Measurements from ENCODE around the gene MAP7. TPM values are rescaled to one million over a fixed set of nuclear protein-coding genes. Genes with fewer than 3 reads are reported as not detected.

Gene MAP7
- total RNA-seq, 1 donor from 2014 or later = 0.77 TPM

GRCh38 chr6:136521911-136522310, 28.3 kb downstream of the MAP7 start:
- Mint-ChIP-seq H3K4me1 (ENCODE audit: low read depth) (peaks cover 6% of the 10 kb centered on the region), H3K4me3 (ENCODE audit: unreplicated experiment) (no peak overlapping the region), H3K9me3 (ENCODE audit: low read depth) (no peaks in the 10 kb centered on the region), H3K36me3 (ENCODE audit: low read depth) (no peaks in the 10 kb centered on the region), H3K27me3 (ENCODE audit: low read depth) (peaks cover 34% of the 10 kb centered on the region), H3K27ac (ENCODE audit: unreplicated experiment) (no peak overlapping the region)
- DNase-seq (ENCODE audit: low spot score) = no peak
- no peak for TF ChIP-seq CTCF (IDR thresholded peaks at IDR 0.05)

GRCh38 chr6:136521427-136521826, 28.8 kb downstream of the MAP7 start:
- H3K36me3 Mint-ChIP-seq (ENCODE audit: low read depth) = no peaks in the 10 kb centered on the region

GRCh38 chr6:136520517-136520916, 29.7 kb downstream of the MAP7 start:
- TF ChIP-seq CTCF (IDR thresholded peaks at IDR 0.05) = no peak
- Mint-ChIP-seq H3K4me1 (ENCODE audit: low read depth) (no peaks in the 10 kb centered on the region), H3K27me3 (ENCODE audit: low read depth) (peaks cover 29% of the 10 kb centered on the region), H3K27ac (ENCODE audit: unreplicated experiment) (no peak overlapping the region), H3K36me3 (ENCODE audit: low read depth) (no peaks in the 10 kb centered on the region), H3K9me3 (ENCODE audit: low read depth) (no peaks in the 10 kb centered on the region), H3K4me3 (ENCODE audit: unreplicated experiment) (no peak overlapping the region)
- DNase-seq (ENCODE audit: low spot score) = no peak

More at GRCh38 chr6:136521427-136521826, 28.8 kb downstream of the MAP7 start:
- Mint-ChIP-seq H3K9me3 (ENCODE audit: low read depth) (no peaks in the 10 kb centered on the region), H3K4me1 (ENCODE audit: low read depth) (peaks cover 2% of the 10 kb centered on the region), H3K4me3 (ENCODE audit: unreplicated experiment) (no peak overlapping the region), H3K27ac (ENCODE audit: unreplicated experiment) (no peak overlapping the region), H3K27me3 (ENCODE audit: low read depth) (peaks cover 31% of the 10 kb centered on the region)
- no peak for TF ChIP-seq CTCF (IDR thresholded peaks at IDR 0.05)
- no peak for DNase-seq (ENCODE audit: low spot score)

- no peak for DNase-seq (ENCODE audit: low spot score)
- Mint-ChIP-seq H3K4me3 (ENCODE audit: unreplicated experiment) (no peak overlapping the region), H3K27ac (ENCODE audit: unreplicated experiment) (no peak overlapping the region), H3K4me1 (ENCODE audit: low read depth) (no peaks in the 10 kb centered on the region), H3K9me3 (ENCODE audit: low read depth) (no peaks in the 10 kb centered on the region), H3K36me3 (ENCODE audit: low read depth) (no peaks in the 10 kb centered on the region), H3K27me3 (ENCODE audit: low read depth) (peaks cover 22% of the 10 kb centered on the region)
- TF ChIP-seq CTCF (IDR thresholded peaks at IDR 0.05) = no peak
Measured at GRCh38 chr6:136517582-136517981, 32.6 kb downstream of the MAP7 start.

- Mint-ChIP-seq H3K27me3 (ENCODE audit: low read depth) (peaks cover 22% of the 10 kb centered on the region), H3K4me3 (ENCODE audit: unreplicated experiment) (no peak overlapping the region), H3K36me3 (ENCODE audit: low read depth) (no peaks in the 10 kb centered on the region), H3K9me3 (ENCODE audit: low read depth) (no peaks in the 10 kb centered on the region), H3K27ac (ENCODE audit: unreplicated experiment) (no peak overlapping the region), H3K4me1 (ENCODE audit: low read depth) (no peaks in the 10 kb centered on the region)
- DNase-seq (ENCODE audit: low spot score) = no peak
- TF ChIP-seq CTCF (IDR thresholded peaks at IDR 0.05) = no peak
Measured at GRCh38 chr6:136517002-136517401, 33.2 kb downstream of the MAP7 start.
